Measurements from ENCODE around the gene KIAA0319L. TPM values are rescaled to one million over a fixed set of nuclear protein-coding genes. Genes with fewer than 3 reads are reported as not detected.
A peak's percentile ranks its signal among the peaks of the same experiment; 100 is the strongest.

Gene KIAA0319L
- total RNA-seq, 1 experiment from 2014 or later: 46.4 TPM

- Histone ChIP-seq H4K20me1 (ENCODE audit: control insufficient read depth, insufficient read depth, insufficient read length) (peaks cover 3% of the 10 kb centered on the region), H3K9me3 (ENCODE audit: control insufficient read depth, low read depth, low read length) (no peaks in the 10 kb centered on the region), H2BK120ac (ENCODE audit: low read depth, low read length, poor library complexity, severe bottlenecking) (no peak overlapping the region), H4K5ac (ENCODE audit: insufficient read length, low read depth, low read length) (no peak overlapping the region), H3K23me2 (ENCODE audit: insufficient read length, low read depth, low read length, poor library complexity, severe bottlenecking) (no peaks in the 10 kb centered on the region), H3K9ac (ENCODE audit: extremely low read depth, insufficient read length, low read length) (no peak overlapping the region), H3T11ph (ENCODE audit: low read length) (no peak overlapping the region), H3K4me1 (ENCODE audit: insufficient read depth, low read length) (no peaks in the 10 kb centered on the region), H3K79me1 (ENCODE audit: insufficient read depth, low read depth, low read length, poor library complexity, severe bottlenecking) (no peaks in the 10 kb centered on the region), H4K8ac (replicated peaks; ENCODE audit: insufficient read length, low read depth, low read length) (no peak overlapping the region), H2BK15ac (ENCODE audit: low read depth, low read length) (no peak overlapping the region), H4K91ac (ENCODE audit: insufficient read length, low read depth, low read length) (no peak overlapping the region), H3K27me3 (ENCODE audit: insufficient read depth, low read length) (no peaks in the 10 kb centered on the region), H2AFZ (ENCODE audit: low read length) (no peak overlapping the region), H3K18ac (ENCODE audit: insufficient read length, low read depth, low read length) (no peak overlapping the region), H3K79me2 (ENCODE audit: insufficient read depth, low read length) (no peaks in the 10 kb centered on the region), H2BK5ac (ENCODE audit: insufficient read length, low read length) (no peak overlapping the region), H3K4me2 (ENCODE audit: insufficient read depth, insufficient read length, low read length) (no peak overlapping the region), H3K14ac (ENCODE audit: insufficient read depth, low read length) (no peak overlapping the region), H2AK5ac (ENCODE audit: insufficient read length, low read length) (no peak overlapping the region), H2BK20ac (ENCODE audit: low read depth, low read length, poor library complexity, severe bottlenecking) (no peak overlapping the region), H3K27ac (ENCODE audit: insufficient read length, low read depth, low read length) (no peak overlapping the region), H3K4ac (ENCODE audit: low read depth, low read length) (no peak overlapping the region), H2BK12ac (ENCODE audit: insufficient read length, low read depth, low read length) (no peak overlapping the region), H3K56ac (ENCODE audit: insufficient read length, low read depth, low read length) (no peak overlapping the region), H3K23ac (ENCODE audit: insufficient read length, low read depth, low read length) (no peak overlapping the region)
- H3K4me3 Mint-ChIP-seq: no peak overlapping the region
- WGBS (ENCODE audit: extremely low coverage, insufficient read length, low lambda C conversion rate): no CpG with 5 or more reads among the region's 4 CpGs
- no peaks in the 10 kb centered on the region for H3K4me1 Mint-ChIP-seq
- TF ChIP-seq, protein P1, sequence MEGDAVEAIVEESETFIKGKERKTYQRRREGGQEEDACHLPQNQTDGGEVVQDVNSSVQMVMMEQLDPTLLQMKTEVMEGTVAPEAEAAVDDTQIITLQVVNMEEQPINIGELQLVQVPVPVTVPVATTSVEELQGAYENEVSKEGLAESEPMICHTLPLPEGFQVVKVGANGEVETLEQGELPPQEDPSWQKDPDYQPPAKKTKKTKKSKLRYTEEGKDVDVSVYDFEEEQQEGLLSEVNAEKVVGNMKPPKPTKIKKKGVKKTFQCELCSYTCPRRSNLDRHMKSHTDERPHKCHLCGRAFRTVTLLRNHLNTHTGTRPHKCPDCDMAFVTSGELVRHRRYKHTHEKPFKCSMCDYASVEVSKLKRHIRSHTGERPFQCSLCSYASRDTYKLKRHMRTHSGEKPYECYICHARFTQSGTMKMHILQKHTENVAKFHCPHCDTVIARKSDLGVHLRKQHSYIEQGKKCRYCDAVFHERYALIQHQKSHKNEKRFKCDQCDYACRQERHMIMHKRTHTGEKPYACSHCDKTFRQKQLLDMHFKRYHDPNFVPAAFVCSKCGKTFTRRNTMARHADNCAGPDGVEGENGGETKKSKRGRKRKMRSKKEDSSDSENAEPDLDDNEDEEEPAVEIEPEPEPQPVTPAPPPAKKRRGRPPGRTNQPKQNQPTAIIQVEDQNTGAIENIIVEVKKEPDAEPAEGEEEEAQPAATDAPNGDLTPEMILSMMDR (conservative IDR thresholded peaks at IDR 0.05): no peak
- no peaks in the 10 kb centered on the region for H3K27me3 Mint-ChIP-seq (ENCODE audit: low read depth)
- H3K9me3 Mint-ChIP-seq: no peaks in the 10 kb centered on the region
- no peak for DNase-seq
- H3K36me3 Mint-ChIP-seq (ENCODE audit: insufficient read depth in 1 of 3, low read depth in 3 of 3): peaks cover 22 to 62% (median 43%) of the 10 kb centered on the region in 3 experiments; a peak in 6 of 7 replicates
- H3K27ac Mint-ChIP-seq: peak overlapping the region in 1 of 3 experiments; percentile 10; a peak in 2 of 7 replicates
These were observed 114.5 kb downstream of the KIAA0319L start for GRCh38 chr1:35442734-35443133.

Measured in H9 (cell line).